Panc1 (cell line): ENCODE results near the gene CIROP. TPM values are rescaled to one million over a fixed set of nuclear protein-coding genes. Genes with fewer than 3 reads are reported as not detected.

Source experiments
- ATAC-seq: fragments of 200-7000 bp; cut with Tn5 transposase; 2 replicates; pipeline ENCODE4 v1.9.1; 2020; ENCODE audit warnings: mild to moderate bottlenecking, moderate library complexity
- BruUV-seq: library from RNA; stranded (reverse); fragments of 400-500 nt; replicated peaks from 2 replicates; lab custom pipeline; 2021; lab: Mats Ljungman, UMichigan
- CTCF ChIA-PET: fragments of 300-600 bp; sonication (Branson Sonifier 250); formaldehyde crosslinking; loops from one replicate; lab custom pipeline; 2022; ENCODE audit warnings: antibody characterized with exemption; lab: Charles Lee
- POLR2A ChIA-PET: fragments of 300-600 bp; sonication (Branson Sonifier 250); formaldehyde crosslinking; loops from one replicate; lab custom pipeline; 2022; ENCODE audit warnings: antibody characterized with exemption; lab: Charles Lee
- DNase-seq: peaks from one replicate; pipeline ENCODE4 v3.0.0-alpha.2; 2010; ENCODE audit warnings: low read depth, low spot score
- H3K27ac ChIP-seq: 2 replicates; pipeline ENCODE4 v1.5.1; 2011; ENCODE audit warnings: mild to moderate bottlenecking, low read length, inconsistent platforms
- H3K27me3 ChIP-seq: fragments of 200-500 bp; sonication (Bioruptor generic); 2 replicates; pipeline ENCODE4 v1.6.0; 2014; ENCODE audit warnings: low read length, inconsistent platforms; ENCODE audit not compliant: control insufficient read depth, insufficient read depth
- H3K36me3 ChIP-seq: fragments of 200-500 bp; sonication (Bioruptor generic); 2 replicates; pipeline ENCODE4 v1.5.1; 2014; ENCODE audit warnings: inconsistent platforms, mild to moderate bottlenecking, low read length, moderate library complexity; ENCODE audit not compliant: control insufficient read depth, insufficient read depth
- H3K4me1 ChIP-seq: 2 replicates; pipeline ENCODE4 v1.5.1; 2011; ENCODE audit warnings: inconsistent platforms, mild to moderate bottlenecking, low read length, moderate library complexity; ENCODE audit not compliant: control insufficient read depth, insufficient read depth
- H3K4me3 ChIP-seq, 2 experiments: 2 replicates each; pipeline ENCODE4 v1.5.1; 2011 to 2012; ENCODE audit warnings: low read depth in 2 of 2, low read length in 2 of 2, mild to moderate bottlenecking in 2 of 2, inconsistent platforms in 1 of 2, moderate library complexity in 1 of 2
- H3K9me3 ChIP-seq: fragments of 200-500 bp; sonication (Bioruptor generic); 2 replicates; pipeline ENCODE4 v1.5.1; 2014; ENCODE audit warnings: low read depth, mild to moderate bottlenecking, inconsistent platforms, low read length, moderate library complexity; ENCODE audit not compliant: control insufficient read depth, insufficient read depth
- CTCF ChIP-seq: fragments of 450-650 bp; IDR thresholded peaks from 2 replicates; pipeline ENCODE4 v1.5.1; 2017; ENCODE audit warnings: mild to moderate bottlenecking
- POLR2AphosphoS5 ChIP-seq: IDR thresholded peaks from 2 replicates; pipeline ENCODE4 v1.6.1; 2012; ENCODE audit warnings: mild to moderate bottlenecking, low read depth, low read length, moderate library complexity
- SIN3A ChIP-seq: IDR thresholded peaks from 2 replicates; pipeline ENCODE4 v1.6.1; 2012; ENCODE audit warnings: low read depth, mild to moderate bottlenecking, low read length, moderate library complexity, borderline replicate concordance; ENCODE audit not compliant: insufficient read depth
- TCF7L2 ChIP-seq: IDR thresholded peaks from 2 replicates; pipeline ENCODE4 v1.6.1; 2011; ENCODE audit warnings: mild to moderate bottlenecking, low read depth, low read length, inconsistent platforms
- in situ Hi-C: cut with HindIII; loops from 2 replicates; pipeline ENCODE4 v1.10.0; 2016; ENCODE audit warnings: low sequenced_read_pairs, low pct_unique_long_range_greater_than_20kb
- intact Hi-C: fragments of 100-400 bp; cut with micrococcal nuclease; formaldehyde crosslinking; loops from one replicate; pipeline ENCODE4 v1.10.0; 2022; ENCODE audit not compliant: unreplicated experiment
- total RNA-seq: library from RNA; stranded (reverse); gene quantifications from one replicate; pipeline ENCODE4 v1.2.1, GENCODE V29; 2021; ENCODE audit not compliant: unreplicated experiment
- TF ChIP-seq, protein P1 (sequence below), 2 experiments: IDR thresholded peaks; 2 replicates each; pipeline ENCODE4 v1.6.1; 2011 to 2012; ENCODE audit warnings: low read depth in 2 of 2, control low read depth in 1 of 2, low read length in 1 of 2, mild to moderate bottlenecking in 1 of 2, moderate library complexity in 1 of 2; ENCODE audit not compliant: insufficient read depth in 1 of 2

The CIROP gene
- total RNA-seq, 1 experiment from 2014 or later, result not detected

DNA sequence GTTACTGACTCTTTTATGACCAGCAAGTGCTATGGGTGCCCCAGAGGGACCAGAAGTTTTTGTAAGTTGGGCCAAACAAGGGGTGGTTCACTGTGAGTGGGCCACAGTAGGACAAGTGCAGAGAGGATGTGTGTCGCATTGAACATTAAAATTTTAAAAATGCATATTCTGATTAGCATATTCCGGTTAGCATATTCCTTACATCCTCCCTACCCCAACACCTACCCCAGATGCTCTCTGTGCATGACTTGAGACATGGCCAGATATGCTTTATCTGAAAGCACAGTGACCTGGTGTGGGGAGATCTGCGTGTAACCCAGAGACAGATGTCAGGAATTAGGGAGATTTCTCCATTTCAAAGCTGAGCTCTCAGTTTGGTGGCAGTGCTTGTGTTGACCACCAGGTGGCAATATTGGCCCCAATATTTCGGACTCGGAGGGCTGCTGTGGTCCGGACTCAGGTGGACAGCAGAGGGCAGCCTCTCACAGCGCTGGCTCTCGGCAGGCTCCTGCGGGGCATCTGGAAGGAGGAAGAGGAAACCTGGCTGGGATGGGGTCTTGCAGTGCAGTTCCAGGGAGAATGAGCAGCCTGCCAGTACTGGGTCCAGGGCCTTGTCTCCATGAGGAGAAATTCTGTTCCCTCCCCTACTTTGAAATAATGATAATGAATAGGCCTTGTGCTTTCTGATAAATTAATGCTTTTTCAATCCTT is 15.9 kb upstream of the CIROP start:
- in situ Hi-C loops, result no loop called here
- BruUV-seq, result no TSS peak
- no peaks in the 10 kb centered on the region for H3K4me1 ChIP-seq

GRCh38 chr14:23119363-23120327 is 14.9 kb upstream of the CIROP start:
- in situ Hi-C loops, result no loop called here
- H3K4me1 ChIP-seq, result no peaks in the 10 kb centered on the region
- CTCF ChIA-PET, result interaction anchor here (0.7 to 3.2 kb wide), 4 partner anchors 62 to 149 kb away, joined by 3 to 30 read pairs (median 14); partner anchors contain the start of gene SLC7A8
- intact Hi-C loops, result loop anchor here (1.0 kb wide), 1 partner anchor 68 kb away; no protein-coding TSS in a partner anchor
- no peak for ATAC-seq
- H3K27ac ChIP-seq, result no peak overlapping the region
- TF ChIP-seq TCF7L2, result no peak
- TF ChIP-seq POLR2AphosphoS5, result no peak
- TF ChIP-seq CTCF, result no peak
- TF ChIP-seq SIN3A, result no peak
- TF ChIP-seq, protein P1, sequence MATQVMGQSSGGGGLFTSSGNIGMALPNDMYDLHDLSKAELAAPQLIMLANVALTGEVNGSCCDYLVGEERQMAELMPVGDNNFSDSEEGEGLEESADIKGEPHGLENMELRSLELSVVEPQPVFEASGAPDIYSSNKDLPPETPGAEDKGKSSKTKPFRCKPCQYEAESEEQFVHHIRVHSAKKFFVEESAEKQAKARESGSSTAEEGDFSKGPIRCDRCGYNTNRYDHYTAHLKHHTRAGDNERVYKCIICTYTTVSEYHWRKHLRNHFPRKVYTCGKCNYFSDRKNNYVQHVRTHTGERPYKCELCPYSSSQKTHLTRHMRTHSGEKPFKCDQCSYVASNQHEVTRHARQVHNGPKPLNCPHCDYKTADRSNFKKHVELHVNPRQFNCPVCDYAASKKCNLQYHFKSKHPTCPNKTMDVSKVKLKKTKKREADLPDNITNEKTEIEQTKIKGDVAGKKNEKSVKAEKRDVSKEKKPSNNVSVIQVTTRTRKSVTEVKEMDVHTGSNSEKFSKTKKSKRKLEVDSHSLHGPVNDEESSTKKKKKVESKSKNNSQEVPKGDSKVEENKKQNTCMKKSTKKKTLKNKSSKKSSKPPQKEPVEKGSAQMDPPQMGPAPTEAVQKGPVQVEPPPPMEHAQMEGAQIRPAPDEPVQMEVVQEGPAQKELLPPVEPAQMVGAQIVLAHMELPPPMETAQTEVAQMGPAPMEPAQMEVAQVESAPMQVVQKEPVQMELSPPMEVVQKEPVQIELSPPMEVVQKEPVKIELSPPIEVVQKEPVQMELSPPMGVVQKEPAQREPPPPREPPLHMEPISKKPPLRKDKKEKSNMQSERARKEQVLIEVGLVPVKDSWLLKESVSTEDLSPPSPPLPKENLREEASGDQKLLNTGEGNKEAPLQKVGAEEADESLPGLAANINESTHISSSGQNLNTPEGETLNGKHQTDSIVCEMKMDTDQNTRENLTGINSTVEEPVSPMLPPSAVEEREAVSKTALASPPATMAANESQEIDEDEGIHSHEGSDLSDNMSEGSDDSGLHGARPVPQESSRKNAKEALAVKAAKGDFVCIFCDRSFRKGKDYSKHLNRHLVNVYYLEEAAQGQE (IDR thresholded peaks at IDR 0.05; ENCODE audit: insufficient read depth in 1 of 2, low read depth in 2 of 2, low read length in 1 of 2), result no peak
- no TSS peak for BruUV-seq
- no peaks in the 10 kb centered on the region for H3K9me3 ChIP-seq
- no peaks in the 10 kb centered on the region for H3K36me3 ChIP-seq
- no peaks in the 10 kb centered on the region for H3K27me3 ChIP-seq
- H3K4me3 ChIP-seq, result no peak overlapping the region
- POLR2A ChIA-PET, result no interaction called here
- DNase-seq, result no peak

More for the DNA sequence above, 15.9 kb upstream of the CIROP start:
- no peaks in the 10 kb centered on the region for H3K36me3 ChIP-seq
- TF ChIP-seq CTCF, result peak; percentile 98
- no peak for TF ChIP-seq POLR2AphosphoS5
- TF ChIP-seq TCF7L2, result no peak
- CTCF ChIA-PET, result interaction anchor here (0.6 to 3.2 kb wide), 16 partner anchors 25 to 405 kb away, joined by 3 to 30 read pairs (median 3); partner anchors contain the start of genes ACIN1, C14orf119 and SLC7A8
- POLR2A ChIA-PET, result no interaction called here
- DNase-seq (peak; percentile 72), ATAC-seq (peak; percentile 94)
- H3K9me3 ChIP-seq, result no peaks in the 10 kb centered on the region
- no peaks in the 10 kb centered on the region for H3K27me3 ChIP-seq
- H3K27ac ChIP-seq, result no peak overlapping the region
- intact Hi-C loops, result loop anchor here (1.0 kb wide), 1 partner anchor 67 kb away; no protein-coding TSS in a partner anchor
- no peak overlapping the region for H3K4me3 ChIP-seq
